H1 (cell line): Measurements from ENCODE around the gene IFITM10.

Experiments
- ATF3 ChIP-seq: IDR thresholded peaks from 2 replicates; pipeline ENCODE4 v1.6.1; 2011; ENCODE audit warnings: low read depth, mild to moderate bottlenecking, low read length; ENCODE audit not compliant: insufficient read depth
- BRCA1 ChIP-seq: IDR thresholded peaks from 2 replicates; pipeline ENCODE4 v1.6.1; 2012; ENCODE audit warnings: low read depth, low read length, improper control_type of control experiment
- CEBPB ChIP-seq: IDR thresholded peaks from 2 replicates; pipeline ENCODE4 v1.6.1; 2012; ENCODE audit warnings: low read depth, low read length
- CTCF ChIP-seq, 3 experiments: IDR thresholded peaks; 1 replicate in 2 of 3; 2 replicates in 1 of 3; pipeline versions ENCODE4 v1.5.1 to v1.6.1; 2011; ENCODE audit warnings: low read length in 3 of 3, mild to moderate bottlenecking in 3 of 3, inconsistent platforms in 2 of 3, low read depth in 1 of 3, moderate library complexity in 1 of 3; ENCODE audit not compliant: insufficient read depth in 1 of 3; ENCODE audit errors: control extremely low read depth in 1 of 3
- EZH2 ChIP-seq: fragments of 200-600 bp; sonication (generic); IDR thresholded peaks from 2 replicates; pipeline ENCODE4 v1.7.1; 2012; ENCODE audit warnings: low read depth, mild to moderate bottlenecking, moderate library complexity, low read length, inconsistent platforms; ENCODE audit not compliant: severe bottlenecking
- NRF1 ChIP-seq: IDR thresholded peaks from 2 replicates; pipeline ENCODE4 v1.6.1; 2011; ENCODE audit warnings: mild to moderate bottlenecking, low read depth, low read length, improper control_type of control experiment
- POLR2A ChIP-seq, 2 experiments: IDR thresholded peaks; 1 replicate in 1 of 2; 2 replicates in 1 of 2; pipeline ENCODE4 v1.6.1; 2011; ENCODE audit warnings: low read depth in 2 of 2, low read length in 2 of 2, mild to moderate bottlenecking in 2 of 2; ENCODE audit errors: control extremely low read depth in 1 of 2
- POLR2AphosphoS5 ChIP-seq: IDR thresholded peaks from 2 replicates; pipeline ENCODE4 v1.6.1; 2011; ENCODE audit warnings: low read depth, low read length
- RAD21 ChIP-seq, 2 experiments: IDR thresholded peaks in 1 of 2; conservative IDR thresholded peaks in 1 of 2; 2 replicates each; pipeline ENCODE4 v1.6.1; 2011; ENCODE audit warnings: low read depth in 2 of 2, low read length in 2 of 2, improper control_type of control experiment in 1 of 2, inconsistent platforms in 1 of 2, mild to moderate bottlenecking in 1 of 2, moderate library complexity in 1 of 2
- RFX5 ChIP-seq: IDR thresholded peaks from 2 replicates; pipeline ENCODE4 v1.6.1; 2011; ENCODE audit warnings: low read depth, low read length, improper control_type of control experiment, borderline replicate concordance
- SRF ChIP-seq: IDR thresholded peaks from 2 replicates; pipeline ENCODE4 v1.6.1; 2011; ENCODE audit warnings: mild to moderate bottlenecking, low read depth, low read length, moderate library complexity
- TAF1 ChIP-seq: IDR thresholded peaks from 2 replicates; pipeline ENCODE4 v1.6.1; 2011; ENCODE audit warnings: mild to moderate bottlenecking, low read depth, low read length
- TCF12 ChIP-seq: IDR thresholded peaks from 2 replicates; pipeline ENCODE4 v1.6.1; 2011; ENCODE audit warnings: low read depth, mild to moderate bottlenecking, low read length
- TEAD4 ChIP-seq: IDR thresholded peaks from 2 replicates; pipeline ENCODE4 v1.6.1; 2012; ENCODE audit warnings: low read depth, low read length, inconsistent platforms, mixed read lengths

GRCh38 chr11:1708716-1709115 is 41.7 kb downstream of the IFITM10 start:
- TF ChIP-seq POLR2A (IDR thresholded peaks at IDR 0.05; ENCODE audit: control extremely low read depth in 1 of 2, low read depth in 2 of 2, low read length in 2 of 2) (no peak), CTCF (IDR thresholded peaks at IDR 0.05; ENCODE audit: control extremely low read depth in 1 of 3, insufficient read depth in 1 of 3, low read depth in 1 of 3, low read length in 3 of 3) (no peak), RFX5 (no peak), ATF3 (no peak), EZH2 (no peak), TCF12 (no peak), POLR2AphosphoS5 (no peak), SRF (no peak), TAF1 (no peak), CEBPB (no peak), RAD21 (IDR thresholded peaks at IDR 0.05 in 1 of 2, conservative IDR thresholded peaks at IDR 0.05 in 1 of 2; ENCODE audit: low read depth in 2 of 2, low read length in 2 of 2) (no peak), NRF1 (no peak), BRCA1 (no peak), TEAD4 (no peak)
